ENCODE data around the gene IGSF23.

Gene IGSF23, protein sequence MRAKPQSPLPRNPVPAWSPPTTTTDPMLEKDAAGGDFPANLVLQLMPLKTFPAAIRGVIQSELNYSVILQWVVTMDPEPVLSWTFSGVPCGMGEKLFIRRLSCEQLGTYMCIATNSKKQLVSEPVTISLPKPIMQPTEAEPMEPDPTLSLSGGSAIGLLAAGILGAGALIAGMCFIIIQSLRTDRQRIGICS

DNA sequence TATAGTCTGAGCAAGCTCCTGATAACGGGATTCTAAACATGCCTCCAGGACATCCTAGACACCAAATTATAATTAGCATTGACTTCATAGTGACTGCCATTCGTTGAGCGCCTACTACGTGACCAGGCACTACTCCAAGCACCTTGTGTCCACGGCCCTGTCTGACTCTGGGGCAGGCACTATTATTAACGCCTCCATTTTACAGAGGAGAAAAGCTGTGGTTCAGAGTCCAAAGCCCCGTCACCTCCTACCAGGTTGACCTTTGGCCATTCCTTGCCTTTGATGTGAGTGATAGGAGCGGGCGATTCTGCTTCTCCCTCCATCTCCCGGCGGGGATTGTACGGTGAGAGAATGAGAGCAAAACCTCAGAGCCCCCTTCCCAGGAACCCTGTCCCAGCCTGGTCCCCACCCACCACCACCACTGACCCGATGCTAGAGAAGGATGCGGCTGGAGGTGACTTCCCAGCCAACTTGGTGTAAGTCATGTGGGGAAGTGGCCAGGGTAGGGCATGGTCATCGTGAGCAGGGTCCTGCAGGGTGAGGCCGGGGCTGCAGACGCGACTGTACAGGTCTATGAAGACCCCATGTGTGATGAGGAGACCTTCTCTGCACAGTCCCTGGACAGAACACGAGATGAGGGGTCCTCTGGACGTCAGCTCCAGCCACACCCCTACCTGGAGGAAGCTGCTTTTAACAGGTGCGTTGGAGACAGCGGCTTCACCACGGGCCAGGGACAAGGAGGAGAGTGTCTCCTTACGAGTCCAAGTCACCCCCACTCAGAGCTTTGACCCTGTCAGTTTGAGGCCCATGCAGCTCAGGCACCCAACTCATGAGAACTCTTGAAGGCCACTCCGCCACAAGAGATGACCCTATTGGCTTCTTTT, at the start of gene IGSF23:
IGSF23 (plus strand) TSS at position 269 of the 884 bp plus-strand sequence; CDS start at position 352, 83 bp downstream.
- DNase-seq, result no peak

DNA sequence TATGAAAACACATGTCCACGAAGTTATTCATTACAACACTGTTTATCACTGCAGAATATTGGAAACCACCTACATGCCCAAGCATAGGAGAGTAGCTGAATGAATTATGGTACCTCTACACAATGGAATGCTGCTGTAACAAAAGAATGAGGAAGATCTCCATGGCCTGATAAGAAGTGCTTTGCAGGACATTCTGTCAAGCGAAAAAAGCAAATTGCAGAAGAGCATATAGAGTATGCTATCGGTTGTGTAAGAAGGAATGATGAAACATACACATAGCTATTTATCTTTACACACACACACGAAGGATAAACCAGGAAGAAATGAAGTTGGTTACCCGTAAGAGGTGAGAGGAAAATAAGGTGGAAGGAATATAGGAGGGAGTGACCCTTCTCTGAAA, 46.4 kb upstream of the IGSF23 start:
- DNase-seq, result no peak

DNA sequence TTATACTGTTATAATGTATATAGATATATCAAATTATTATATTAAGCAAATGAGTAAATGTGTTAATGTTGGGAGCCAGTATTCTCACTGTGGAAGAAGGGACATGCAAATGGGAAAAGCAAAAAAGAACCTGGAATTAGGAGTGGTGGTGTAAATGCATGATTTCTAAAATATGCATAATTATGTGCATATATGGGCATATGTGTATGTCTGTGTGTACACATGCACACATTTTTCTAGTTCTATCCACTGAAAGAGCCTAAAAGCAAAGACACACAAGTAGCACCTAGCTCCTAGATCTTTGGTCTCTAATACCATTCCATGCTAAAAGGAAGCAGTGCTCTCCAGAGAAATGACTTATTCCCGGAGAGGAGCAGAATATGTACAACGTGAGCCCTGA, 45.6 kb upstream of the IGSF23 start:
- DNase-seq, result no peak

DNA sequence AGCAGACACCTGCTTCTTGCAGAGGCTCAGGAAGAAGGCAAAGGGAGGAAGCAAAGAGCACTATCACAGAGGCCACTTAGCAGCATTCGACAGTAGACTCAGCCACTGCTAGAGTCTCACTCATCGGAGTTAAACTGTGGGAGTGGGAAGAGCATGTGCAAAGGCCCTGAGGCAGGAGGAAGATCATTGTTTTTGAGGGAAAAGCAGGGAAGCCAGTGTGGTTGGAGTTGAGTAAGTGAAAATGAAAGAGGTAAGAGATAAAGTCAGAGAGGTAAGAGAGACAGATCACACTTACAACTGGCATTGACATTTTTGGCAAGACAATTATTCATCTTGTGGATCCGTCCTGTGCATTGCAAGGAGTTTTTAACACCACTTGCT, 42.8 kb upstream of the IGSF23 start:
- no peak for DNase-seq

DNA sequence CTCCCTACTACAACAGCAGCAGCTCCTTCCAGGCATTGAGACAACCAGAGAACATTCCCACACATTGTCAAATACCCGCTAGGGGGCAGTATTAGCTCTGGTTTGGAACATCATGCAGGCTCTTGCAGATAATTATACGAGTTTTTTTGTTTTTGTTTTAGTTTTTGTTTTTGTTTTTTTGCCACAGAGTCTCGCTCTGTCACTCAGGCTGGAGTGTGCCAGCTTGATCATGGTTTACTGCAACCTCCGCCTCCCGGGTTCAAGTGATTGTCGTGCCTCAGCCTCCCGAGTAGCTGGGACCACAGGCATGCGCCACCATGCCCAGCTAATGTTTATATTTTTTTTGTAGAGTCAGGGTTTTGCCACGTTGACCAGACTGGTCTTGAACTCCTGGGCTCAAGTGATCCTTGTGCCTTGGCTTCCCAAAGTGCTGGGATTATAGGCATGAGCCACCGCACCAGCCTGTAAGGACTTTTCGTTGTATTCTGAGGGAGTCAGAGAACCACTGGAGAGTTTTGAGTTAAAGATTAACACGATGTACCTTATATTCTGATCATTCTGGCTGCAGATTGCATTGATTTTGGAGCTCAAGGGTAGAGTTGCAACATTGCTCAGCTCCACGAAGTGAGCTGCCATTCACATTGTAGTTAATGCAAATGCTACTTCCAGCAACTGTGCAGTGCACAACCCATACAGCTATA, 42.2 kb upstream of the IGSF23 start:
- peak; percentile 53 for DNase-seq

DNA sequence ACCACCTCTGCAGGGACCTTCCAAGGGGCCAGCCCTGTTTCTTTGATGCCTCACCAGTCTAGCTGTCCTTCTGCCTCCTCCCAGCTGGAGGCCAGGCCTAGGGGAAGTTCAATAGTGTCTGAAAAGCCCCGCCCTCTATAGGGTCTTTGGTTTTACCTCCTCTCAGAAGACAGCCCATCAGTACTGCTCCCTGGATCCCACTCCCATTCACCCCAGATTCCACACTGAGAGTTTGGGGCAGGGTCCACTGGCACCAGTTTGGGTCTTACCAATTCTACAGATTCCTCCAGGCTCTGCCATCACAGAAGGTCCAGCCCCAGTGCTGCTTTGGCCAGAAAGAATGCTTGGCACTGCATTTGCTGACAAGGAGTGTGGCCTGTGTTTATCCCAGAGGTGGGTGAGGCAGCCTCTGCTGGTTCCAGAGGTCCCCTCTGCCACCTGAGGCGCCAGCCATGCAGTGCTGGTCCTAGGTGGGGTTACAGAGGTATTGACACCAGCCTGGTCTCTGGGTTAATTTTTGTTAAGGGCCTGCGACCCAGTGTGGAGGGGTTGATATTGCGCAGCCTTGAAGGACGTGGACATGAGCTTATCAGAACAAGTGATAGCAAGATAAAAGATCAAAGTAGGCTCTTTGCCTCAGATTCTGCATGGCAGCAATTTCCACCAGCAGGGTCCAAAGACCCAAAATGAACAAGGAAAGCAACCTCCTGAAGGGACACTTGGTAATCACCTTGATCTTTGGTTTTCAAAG, 41.4 kb upstream of the IGSF23 start:
- DNase-seq, result no peak

DNA sequence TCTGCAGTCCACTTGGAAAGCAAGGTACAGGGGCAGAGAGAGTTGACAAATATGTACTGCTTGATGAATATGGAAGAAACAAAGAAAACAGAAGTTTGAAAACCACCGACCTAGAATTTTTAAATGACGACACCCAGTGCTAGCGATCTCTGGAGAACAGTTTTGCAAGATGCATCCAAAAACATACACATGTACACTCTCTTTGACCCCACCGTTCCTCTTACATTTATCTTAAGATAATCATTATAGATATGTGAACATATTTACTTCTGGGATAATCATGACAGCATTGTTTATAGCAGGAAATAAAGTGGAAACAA, 40.8 kb upstream of the IGSF23 start:
- no peak for DNase-seq

DNA sequence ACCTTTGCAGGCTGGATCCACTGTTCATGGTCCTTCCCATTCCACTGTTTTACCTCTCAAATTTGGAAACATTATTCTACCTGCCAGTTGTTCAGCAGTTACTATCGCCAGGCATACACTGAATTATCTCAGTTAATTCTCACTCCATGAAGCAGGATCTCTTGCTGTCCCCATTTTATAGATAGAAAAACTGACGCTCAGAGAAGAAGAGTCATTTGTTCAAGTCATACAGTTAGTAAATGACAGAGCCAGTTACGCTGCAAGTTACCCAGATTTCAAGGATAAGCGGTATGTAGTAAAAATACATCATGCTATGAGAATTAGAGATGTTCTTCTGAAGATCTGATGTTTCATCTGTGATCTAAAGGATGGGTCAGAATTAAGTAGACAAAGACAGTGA, 40.2 kb upstream of the IGSF23 start:
- DNase-seq, result no peak

DNA sequence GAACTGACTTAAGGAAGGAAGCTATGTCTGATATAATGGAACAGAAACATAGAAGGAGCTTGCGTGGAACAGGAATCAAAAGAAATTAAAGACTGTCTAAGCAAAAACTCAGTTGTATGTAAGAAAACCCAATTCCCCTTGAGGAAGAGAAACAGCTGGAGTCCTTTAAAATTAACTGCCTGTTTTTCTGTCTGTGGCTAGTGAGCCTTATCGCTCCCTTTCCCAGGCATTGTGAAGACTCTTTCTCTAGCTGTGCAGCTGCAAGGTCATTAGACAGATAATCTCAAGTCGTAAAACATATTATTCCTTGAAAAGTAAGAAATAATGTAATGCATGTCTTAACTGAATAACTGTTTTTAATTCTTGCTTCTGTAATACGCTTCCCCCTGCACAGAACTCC, 39.7 kb upstream of the IGSF23 start:
- no peak for DNase-seq

DNA sequence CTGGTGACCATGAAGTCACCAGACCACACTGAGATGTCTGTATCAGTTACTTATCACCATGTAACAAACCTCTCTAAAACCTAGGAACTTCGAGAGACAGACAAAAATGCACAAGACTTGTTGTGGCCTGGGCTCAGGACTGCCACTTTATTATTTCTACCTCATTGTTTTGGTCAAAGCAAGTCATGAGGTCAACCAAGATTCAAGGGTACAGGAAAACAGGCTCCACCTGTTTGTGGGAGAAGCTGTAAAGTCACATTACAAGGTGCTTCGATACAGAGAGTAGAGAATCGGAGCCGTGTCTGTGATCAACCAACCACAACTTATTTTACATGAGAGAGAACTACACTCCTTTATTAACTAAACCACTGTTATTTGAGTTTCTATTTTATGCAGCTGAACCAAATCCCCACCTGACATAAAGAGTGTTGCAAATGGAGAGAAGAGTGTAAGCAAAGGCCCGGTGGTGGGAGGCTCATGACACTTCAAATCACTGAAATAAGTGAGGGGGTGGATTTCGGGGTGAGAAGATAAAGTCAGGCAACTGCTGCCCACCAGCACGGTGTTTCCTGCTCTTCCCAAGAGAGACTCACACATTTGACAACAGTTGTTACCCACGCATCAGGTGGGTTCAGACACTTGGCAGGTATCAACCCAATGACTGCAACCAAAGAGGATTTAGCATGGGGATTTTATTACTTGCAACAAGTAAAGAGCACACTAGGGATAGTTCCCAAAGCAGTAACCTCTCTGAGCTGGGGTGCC, 39.0 kb upstream of the IGSF23 start:
- DNase-seq, result no peak

DNA sequence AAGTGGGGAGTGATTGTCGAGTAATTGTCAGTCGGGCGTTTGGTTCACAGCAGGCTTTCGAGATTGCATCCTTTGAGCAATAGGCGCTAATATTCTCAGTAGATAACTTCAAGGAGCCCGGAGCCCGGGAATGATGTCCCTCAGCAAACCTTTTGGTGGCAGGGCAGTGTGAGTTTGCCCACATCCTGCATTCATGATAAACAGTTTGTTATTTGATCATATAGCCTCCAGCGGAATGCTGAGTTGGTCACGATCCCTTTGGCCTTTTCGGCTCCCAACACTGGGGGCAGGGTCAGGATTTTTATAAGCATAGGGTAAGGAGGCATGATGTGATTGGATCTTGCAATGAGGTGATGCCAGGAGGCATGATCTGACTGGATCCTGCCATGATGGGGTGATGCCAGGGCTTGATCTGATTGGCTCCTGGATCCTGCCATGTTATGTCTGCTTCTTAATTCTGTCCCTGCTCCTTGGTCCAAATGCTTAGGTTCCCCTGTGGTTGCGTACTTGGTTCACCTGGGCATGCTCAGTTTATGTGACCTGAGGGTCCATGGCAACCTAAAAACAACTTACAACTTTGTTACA, 38.2 kb upstream of the IGSF23 start:
- DNase-seq, result no peak

DNA sequence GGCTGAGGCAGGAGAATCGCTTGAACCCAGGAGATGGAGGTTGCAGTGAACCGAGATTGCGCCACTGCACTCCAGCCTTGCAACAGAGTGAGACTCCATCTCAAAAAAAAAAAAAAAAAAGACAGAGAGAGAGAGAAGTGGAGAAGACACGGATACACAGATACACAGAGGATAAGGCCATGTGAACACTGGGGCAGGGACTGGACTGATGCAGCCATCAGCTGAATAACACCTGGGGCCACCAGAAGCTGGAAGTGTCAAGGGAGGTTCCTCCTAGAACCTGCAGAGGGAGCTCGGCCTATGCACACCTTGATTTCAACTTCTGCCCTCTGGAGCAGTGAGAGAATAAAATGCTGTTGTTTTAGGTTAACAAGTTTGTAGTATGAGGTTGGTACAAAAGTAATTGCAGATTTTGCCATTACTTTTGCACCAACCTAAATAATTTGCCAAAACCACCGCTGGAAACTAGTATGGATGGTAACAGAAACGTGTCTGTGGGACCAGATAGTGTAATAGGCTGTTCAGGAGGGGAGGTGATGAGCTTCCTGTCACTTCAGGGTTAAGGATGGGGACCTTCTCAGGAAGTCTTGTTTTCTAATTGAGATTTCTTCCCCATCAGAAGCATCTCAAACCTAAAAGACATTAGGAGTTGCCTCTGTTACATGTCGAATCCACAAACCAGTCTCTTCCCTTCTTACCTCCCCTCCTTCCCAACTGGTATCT, 36.4 kb upstream of the IGSF23 start:
- DNase-seq, result no peak

DNA sequence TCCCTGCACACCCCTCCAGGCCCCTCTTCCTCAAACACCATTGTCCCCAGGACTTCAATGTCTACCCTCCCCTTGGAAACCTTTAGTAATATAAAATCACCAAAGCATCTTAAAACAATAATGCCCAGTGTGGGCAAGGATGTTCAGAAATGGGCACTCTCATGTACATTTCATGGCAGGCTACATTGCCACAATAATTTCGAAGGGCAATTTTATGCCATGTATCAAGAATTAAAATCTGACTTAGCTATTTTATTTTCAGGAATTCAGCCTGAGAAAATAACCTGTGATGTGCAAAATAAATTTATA, 35.8 kb upstream of the IGSF23 start:
- no peak for DNase-seq

DNA sequence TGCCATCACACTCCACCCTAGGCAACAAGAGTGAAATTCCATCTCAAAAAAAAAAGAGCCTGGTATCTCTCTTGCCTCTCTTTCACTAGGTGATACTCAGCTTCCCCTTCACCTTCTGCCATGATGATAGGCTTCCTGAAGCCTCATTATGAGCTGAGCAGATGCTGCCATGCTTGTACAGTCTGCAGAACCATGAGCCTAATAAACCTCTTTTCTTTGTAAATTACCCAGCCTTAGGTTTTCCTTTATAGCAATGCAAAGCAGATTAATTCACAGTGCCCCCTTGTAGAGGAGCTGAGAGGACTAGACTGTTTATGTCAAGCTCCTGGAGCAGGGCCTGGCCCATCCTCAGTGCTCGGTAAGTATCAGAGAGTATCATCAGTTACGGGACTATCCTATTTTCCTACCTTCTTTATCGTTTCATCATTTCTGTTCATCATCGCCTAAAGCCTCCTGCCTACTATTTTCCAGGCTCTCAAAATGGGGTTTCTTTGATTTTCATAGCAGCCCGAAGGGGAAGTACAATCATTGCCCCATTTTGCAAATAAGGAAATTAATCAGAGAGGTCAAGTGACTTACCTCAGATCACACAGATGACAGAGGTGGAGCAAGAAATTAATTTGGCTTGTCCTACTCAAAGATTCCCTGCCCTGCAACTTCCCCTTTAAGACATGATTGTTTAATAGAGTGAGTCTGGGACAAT, 33.5 kb upstream of the IGSF23 start:
- DNase-seq, result no peak

DNA sequence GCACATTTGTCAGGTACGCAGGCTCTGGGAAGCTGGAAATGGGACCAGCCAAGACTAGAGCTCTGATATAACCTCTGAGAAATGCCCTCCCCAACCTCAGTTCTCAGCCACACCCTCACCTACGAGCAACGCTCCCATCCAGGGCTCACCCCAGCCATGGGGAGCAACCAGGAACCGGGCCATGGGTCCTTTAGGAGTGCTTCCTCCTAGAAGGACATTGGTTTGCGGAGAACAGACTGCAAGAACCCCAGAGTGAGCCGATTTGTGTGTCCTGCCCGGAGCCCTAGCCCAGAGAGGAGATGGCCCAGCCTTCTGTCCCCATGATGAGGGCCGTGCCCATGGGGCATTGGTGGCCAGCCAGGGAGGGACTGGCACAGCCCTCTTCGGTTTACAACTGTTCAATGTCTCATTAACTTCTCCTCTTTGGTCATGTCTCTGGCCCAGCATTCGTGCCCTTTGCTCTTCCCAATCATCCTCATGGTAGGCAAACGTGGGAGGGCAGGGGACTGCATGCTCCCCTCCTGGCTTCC, 32.9 kb upstream of the IGSF23 start:
- no peak for DNase-seq

DNA sequence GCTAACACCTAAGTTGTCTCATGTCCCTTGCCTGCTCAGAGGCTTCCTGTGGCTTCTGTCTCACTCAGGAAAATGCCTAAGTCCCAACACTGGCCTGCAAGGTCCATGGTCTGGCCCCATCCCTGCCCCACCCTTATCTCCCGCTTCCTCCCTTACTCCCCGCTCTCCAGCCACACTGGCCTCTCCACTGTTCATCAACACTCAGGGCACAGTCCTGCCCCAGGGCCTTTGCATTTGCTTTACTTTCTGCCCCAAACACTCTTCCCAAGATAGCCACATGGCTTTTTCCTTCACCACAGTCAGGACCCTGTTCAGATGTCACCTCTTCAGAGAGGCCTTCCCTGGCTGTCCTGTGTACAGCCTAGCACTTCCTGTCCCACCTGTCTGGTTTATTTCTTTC, 32.1 kb upstream of the IGSF23 start:
- no peak for DNase-seq

DNA sequence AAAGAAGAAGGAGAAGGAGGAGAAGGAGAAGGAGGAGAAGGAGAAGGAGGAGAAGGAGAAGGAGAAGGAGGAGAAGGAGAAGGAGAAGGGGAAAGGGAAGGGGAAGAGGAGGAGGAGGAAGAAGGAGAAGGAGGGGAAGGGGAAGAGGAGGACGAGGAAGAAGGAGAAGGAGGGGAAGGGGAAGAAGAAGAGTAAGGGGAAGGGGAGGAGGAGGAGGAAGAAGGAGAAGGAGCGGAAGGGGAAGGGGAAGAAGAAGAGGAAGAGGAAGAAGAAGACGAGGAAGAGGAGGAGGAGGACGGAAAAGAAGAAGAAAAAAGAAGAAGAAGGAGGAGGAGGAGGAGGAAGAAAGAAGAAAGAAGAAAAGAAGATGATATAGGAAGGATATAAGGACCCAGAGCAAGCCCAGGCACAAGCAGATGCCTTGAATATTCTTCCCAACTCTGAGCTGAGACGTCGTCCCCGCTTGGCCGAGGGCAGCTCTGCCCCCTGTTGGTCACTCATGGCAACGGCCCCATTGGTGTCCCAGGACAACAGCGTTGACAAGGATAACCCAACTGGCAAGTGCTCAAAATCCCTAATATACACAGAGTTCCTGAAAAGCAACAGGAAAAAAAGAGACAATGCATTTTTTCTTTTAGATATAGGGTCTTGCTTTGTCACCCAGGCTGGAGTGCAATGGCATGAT, 30.6 kb upstream of the IGSF23 start:
- no peak for DNase-seq

DNA sequence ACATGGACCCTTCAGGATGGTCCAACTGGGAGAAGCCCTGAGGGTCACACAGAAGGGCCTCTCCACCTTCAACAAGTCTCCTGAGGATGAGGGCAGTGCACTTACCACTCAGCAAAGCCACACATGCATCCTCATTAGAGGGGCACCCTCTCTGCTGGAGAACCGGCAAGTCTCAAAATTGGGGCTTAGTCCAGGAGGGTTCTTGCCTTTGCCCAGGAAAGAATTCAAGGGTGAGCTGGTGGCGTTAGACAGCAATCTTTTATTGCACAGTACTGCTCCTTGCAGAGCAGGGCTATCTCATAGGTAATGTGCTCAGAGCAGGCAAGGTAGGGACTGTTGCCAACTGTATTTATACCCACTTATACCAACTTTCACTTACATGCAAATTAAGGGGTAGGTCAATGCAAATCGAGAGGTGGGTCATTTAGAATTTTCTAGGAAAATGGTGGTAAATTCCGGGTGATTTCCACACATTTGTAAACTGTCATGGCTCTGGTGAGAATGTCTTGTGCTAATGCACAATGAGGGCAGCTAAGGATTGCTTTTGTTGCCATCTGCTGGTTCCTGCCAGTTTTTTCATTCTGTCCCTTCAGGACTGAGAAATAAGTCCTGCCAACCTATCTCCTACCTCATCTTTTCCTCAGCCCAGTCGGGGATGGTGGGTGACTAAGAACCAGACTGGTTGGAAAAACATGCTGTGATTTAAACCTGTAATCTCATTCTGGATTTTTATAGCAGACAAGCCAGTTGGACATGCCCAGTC, 27.8 kb upstream of the IGSF23 start:
- DNase-seq, result no peak
